NT2/D1 (cell line): ENCODE results near the gene TOM1.

Source experiments
- SUZ12 ChIP-seq: IDR thresholded peaks from 2 replicates; pipeline ENCODE4 v1.6.1; 2011; ENCODE audit not compliant: insufficient read length, insufficient read depth; ENCODE audit errors: extremely low read depth
- YY1 ChIP-seq: IDR thresholded peaks from 2 replicates; pipeline ENCODE4 v1.6.1; 2011; ENCODE audit not compliant: insufficient read length, insufficient read depth

GRCh38 chr22:35394810-35395563, 95.3 kb downstream of the TOM1 start:
- no peak for TF ChIP-seq YY1
- no peak for TF ChIP-seq SUZ12
